ENCODE measurements around the gene BCL2L13.

DNA sequence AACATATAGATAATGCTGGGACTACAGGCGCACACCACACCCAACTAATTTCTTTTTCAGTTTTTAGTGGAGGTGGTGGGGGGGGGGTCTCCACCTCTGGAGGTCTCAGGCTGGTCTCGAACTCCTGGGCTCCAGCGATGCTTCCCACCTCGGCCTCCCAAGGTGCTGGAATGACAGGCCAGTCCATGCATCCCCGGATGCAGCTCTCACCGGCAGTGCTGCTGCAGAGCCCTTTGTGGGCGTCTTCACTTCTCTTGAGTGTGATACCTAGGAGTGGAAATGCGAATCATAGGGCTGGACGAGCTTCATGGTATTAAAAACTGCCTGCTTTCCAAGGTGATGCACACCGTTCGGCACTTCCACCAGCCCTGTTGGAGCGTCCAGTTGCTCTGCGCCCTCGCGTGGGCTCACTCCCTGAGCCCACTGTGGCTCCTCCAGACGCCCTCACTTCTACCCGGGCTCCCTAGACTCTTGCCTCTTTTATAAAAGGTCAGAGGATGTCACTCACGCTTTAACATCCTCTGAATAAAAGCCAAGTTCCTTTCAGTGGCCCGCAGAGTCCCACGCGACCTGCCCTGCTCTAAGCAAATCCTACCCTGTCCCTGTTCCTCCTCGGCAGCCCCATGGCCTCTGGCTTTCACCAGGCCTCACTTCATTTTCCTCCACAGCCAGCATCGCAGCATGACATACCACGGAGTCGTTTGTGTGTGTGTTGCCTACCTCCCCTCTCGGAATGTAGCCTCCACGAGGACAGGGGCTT lies 136.5 kb downstream of the BCL2L13 start:
- TF ChIP-seq, protein P1, sequence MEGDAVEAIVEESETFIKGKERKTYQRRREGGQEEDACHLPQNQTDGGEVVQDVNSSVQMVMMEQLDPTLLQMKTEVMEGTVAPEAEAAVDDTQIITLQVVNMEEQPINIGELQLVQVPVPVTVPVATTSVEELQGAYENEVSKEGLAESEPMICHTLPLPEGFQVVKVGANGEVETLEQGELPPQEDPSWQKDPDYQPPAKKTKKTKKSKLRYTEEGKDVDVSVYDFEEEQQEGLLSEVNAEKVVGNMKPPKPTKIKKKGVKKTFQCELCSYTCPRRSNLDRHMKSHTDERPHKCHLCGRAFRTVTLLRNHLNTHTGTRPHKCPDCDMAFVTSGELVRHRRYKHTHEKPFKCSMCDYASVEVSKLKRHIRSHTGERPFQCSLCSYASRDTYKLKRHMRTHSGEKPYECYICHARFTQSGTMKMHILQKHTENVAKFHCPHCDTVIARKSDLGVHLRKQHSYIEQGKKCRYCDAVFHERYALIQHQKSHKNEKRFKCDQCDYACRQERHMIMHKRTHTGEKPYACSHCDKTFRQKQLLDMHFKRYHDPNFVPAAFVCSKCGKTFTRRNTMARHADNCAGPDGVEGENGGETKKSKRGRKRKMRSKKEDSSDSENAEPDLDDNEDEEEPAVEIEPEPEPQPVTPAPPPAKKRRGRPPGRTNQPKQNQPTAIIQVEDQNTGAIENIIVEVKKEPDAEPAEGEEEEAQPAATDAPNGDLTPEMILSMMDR (IDR thresholded peaks at IDR 0.05 in 8 of 11, conservative IDR thresholded peaks at IDR 0.05 in 3 of 11): no peak
- TF ChIP-seq POLR2A (IDR thresholded peaks at IDR 0.05): no peak

All from spleen (tissue), 7 donors.